Neural cell (in vitro differentiated cells): ENCODE results near the gene BRF1. TPM values are rescaled to one million over a fixed set of nuclear protein-coding genes. Genes with fewer than 3 reads are reported as not detected.
"Not testable (repeated sequence)": the region's sequence is repeated elsewhere in the genome, so short reads cannot be mapped to it uniquely, and the experiment has no call there.

ENCODE experiments used
- H2AFZ ChIP-seq: fragments of 200-600, 300-800 bp; sonication (generic), shearing (Covaris generic); 2 replicates; pipeline ENCODE4 v1.6.0; 2014; ENCODE audit warnings: low read depth, mild to moderate bottlenecking, antibody characterized with exemption, low read length, moderate library complexity
- H3F3A ChIP-seq: fragments of 200-600 bp; shearing (Covaris generic); 2 replicates; pipeline ENCODE4 v1.6.1; 2016; ENCODE audit warnings: mild to moderate bottlenecking, moderate library complexity, mixed read lengths, antibody characterized with exemption, low read length; ENCODE audit not compliant: insufficient read depth, poor library complexity, severe bottlenecking
- H3K27ac ChIP-seq: fragments of 200-600, 300-800 bp; sonication (generic), shearing (Covaris generic); 2 replicates; pipeline ENCODE4 v1.5.1; 2014; ENCODE audit warnings: mild to moderate bottlenecking, low read length, moderate library complexity
- H3K27me3 ChIP-seq: fragments of 300-800, 200-600 bp; sonication (generic), shearing (Covaris generic); 2 replicates; pipeline ENCODE4 v1.6.0; 2014; ENCODE audit warnings: mild to moderate bottlenecking, low read depth, low read length, moderate library complexity; ENCODE audit not compliant: insufficient read depth
- H3K36me3 ChIP-seq: fragments of 300-800, 200-600 bp; sonication (generic), shearing (Covaris generic); 2 replicates; pipeline ENCODE4 v1.5.1; 2014; ENCODE audit warnings: mild to moderate bottlenecking, antibody characterized with exemption, low read length, moderate library complexity; ENCODE audit not compliant: insufficient read depth
- H3K4me2 ChIP-seq: fragments of 300-800, 200-600 bp; sonication (generic), shearing (Covaris generic); 2 replicates; pipeline ENCODE4 v1.6.0; 2014; ENCODE audit warnings: mild to moderate bottlenecking, low read length
- H3K4me3 ChIP-seq: fragments of 300-800, 200-600 bp; sonication (generic), shearing (Covaris generic); 2 replicates; pipeline ENCODE4 v1.5.1; 2014; ENCODE audit warnings: mild to moderate bottlenecking, low read length, moderate library complexity
- H3K79me2 ChIP-seq: fragments of 200-600 bp; shearing (Covaris generic); replicated peaks from 2 replicates; pipeline ENCODE4 v1.6.0; 2014; ENCODE audit warnings: mild to moderate bottlenecking, low read length, moderate library complexity; ENCODE audit not compliant: insufficient read depth
- H3K9ac ChIP-seq: fragments of 300-800, 200-600 bp; sonication (generic), shearing (Covaris generic); 2 replicates; pipeline ENCODE4 v1.6.1; 2016; ENCODE audit warnings: mild to moderate bottlenecking, low read length, mixed read lengths
- H3K9me2 ChIP-seq: fragments of 200-600 bp; shearing (Covaris generic); 2 replicates; pipeline ENCODE4 v1.6.1; 2016; ENCODE audit warnings: mild to moderate bottlenecking, low read length, mixed read lengths; ENCODE audit not compliant: insufficient read depth
- H3K9me3 ChIP-seq: fragments of 200-600, 300-800 bp; sonication (generic), shearing (Covaris generic); 2 replicates; pipeline ENCODE4 v1.6.1; 2016; ENCODE audit warnings: mild to moderate bottlenecking, mixed run types, low read length, moderate library complexity, mixed read lengths
- H4K20me1 ChIP-seq: fragments of 200-600 bp; shearing (Covaris generic); 2 replicates; pipeline ENCODE4 v1.6.1; 2016; ENCODE audit warnings: mild to moderate bottlenecking, mixed run types; ENCODE audit not compliant: insufficient read depth
- CTCF ChIP-seq: fragments of 450-650 bp; IDR thresholded peaks from 2 replicates; pipeline ENCODE4 v1.5.1; 2014; ENCODE audit warnings: antibody characterized with exemption, mild to moderate bottlenecking, moderate library complexity; ENCODE audit not compliant: poor library complexity, severe bottlenecking
- EP300 ChIP-seq: fragments of 450-650 bp; conservative IDR thresholded peaks from 2 replicates; pipeline ENCODE4 v1.6.1; 2014; ENCODE audit warnings: antibody characterized with exemption, mild to moderate bottlenecking, moderate library complexity; ENCODE audit not compliant: poor library complexity, severe bottlenecking
- EZH2 ChIP-seq: fragments of 200-600, 300-800 bp; shearing (Covaris generic), sonication (generic); IDR thresholded peaks from 2 replicates; pipeline ENCODE4 v1.6.1; 2014; ENCODE audit warnings: antibody characterized with exemption, low read length, borderline replicate concordance, mild to moderate bottlenecking; ENCODE audit not compliant: insufficient read depth, poor library complexity, severe bottlenecking
- MXI1 ChIP-seq: fragments of 450-650 bp; conservative IDR thresholded peaks from 2 replicates; pipeline ENCODE4 v1.6.1; 2014; ENCODE audit warnings: antibody characterized with exemption, mild to moderate bottlenecking; ENCODE audit not compliant: poor library complexity, severe bottlenecking
- POLR2AphosphoS5 ChIP-seq: IDR thresholded peaks from 2 replicates; pipeline ENCODE4 v1.6.1; 2012
- RAD21 ChIP-seq: fragments of 450-650 bp; conservative IDR thresholded peaks from 2 replicates; pipeline ENCODE4 v1.6.1; 2014; ENCODE audit warnings: antibody characterized with exemption, mild to moderate bottlenecking, moderate library complexity
- REST ChIP-seq: IDR thresholded peaks from 2 replicates; pipeline ENCODE4 v1.6.1; 2012; ENCODE audit warnings: borderline replicate concordance
- SMC3 ChIP-seq: fragments of 450-650 bp; conservative IDR thresholded peaks from 2 replicates; pipeline ENCODE4 v1.6.1; 2014; ENCODE audit warnings: antibody characterized with exemption, mild to moderate bottlenecking, moderate library complexity; ENCODE audit not compliant: poor library complexity
- TAF1 ChIP-seq: IDR thresholded peaks from 2 replicates; pipeline ENCODE4 v1.6.1; 2012; ENCODE audit warnings: low read depth
- polyA plus RNA-seq: library from polyadenylated mRNA; depleted of rRNA; stranded (reverse); fragments of >200 nt; gene quantifications from 2 replicates; pipeline ENCODE4 v1.2.3, GENCODE V29; 2014

The BRF1 gene
- polyA plus RNA-seq, 1 donor from 2014 or later: 69.4 TPM

- H2AFZ ChIP-seq: no peak overlapping the region
- H3K36me3 ChIP-seq: no peaks in the 10 kb centered on the region
- no peak for TF ChIP-seq REST
- no peak for TF ChIP-seq CTCF
- no peak for TF ChIP-seq EP300
- no peak for TF ChIP-seq TAF1
- no peak for TF ChIP-seq EZH2
- no peak for TF ChIP-seq POLR2AphosphoS5
- H4K20me1 ChIP-seq: peaks cover 23% of the 10 kb centered on the region
- H3K4me2 ChIP-seq: no peak overlapping the region
- no peak overlapping the region for H3K9ac ChIP-seq
- H3K27ac ChIP-seq: no peak overlapping the region
- H3K27me3 ChIP-seq: no peaks in the 10 kb centered on the region
- no peaks in the 10 kb centered on the region for H3K9me2 ChIP-seq
- no peaks in the 10 kb centered on the region for H3K9me3 ChIP-seq
- peaks cover 58% of the 10 kb centered on the region for H3K79me2 ChIP-seq
- H3F3A ChIP-seq: no peaks in the 10 kb centered on the region
- H3K4me3 ChIP-seq: peak overlapping the region; percentile 42
Measured at GRCh38 chr14:105328070-105328677, 27.4 kb upstream of the BRF1 start.

- peaks cover 63% of the 10 kb centered on the region for H3K79me2 ChIP-seq
- H3K9ac ChIP-seq: not testable (repeated sequence)
Measured at GRCh38 chr14:105327695-105328045, 26.9 kb upstream of the BRF1 start.

GRCh38 chr14:105326891-105327694, 26.3 kb upstream of the BRF1 start:
- H2AFZ ChIP-seq: no peak overlapping the region
- H3K9ac ChIP-seq: peak overlapping the region; percentile 3
- H3K27me3 ChIP-seq: no peaks in the 10 kb centered on the region
- H4K20me1 ChIP-seq: peaks cover 22% of the 10 kb centered on the region
- H3K9me2 ChIP-seq: no peaks in the 10 kb centered on the region
- no peak overlapping the region for H3K27ac ChIP-seq
- H3F3A ChIP-seq: no peaks in the 10 kb centered on the region
- peaks cover 64% of the 10 kb centered on the region for H3K79me2 ChIP-seq
- peaks cover 6% of the 10 kb centered on the region for H3K36me3 ChIP-seq
- H3K4me3 ChIP-seq: peak overlapping the region; percentile 42
- H3K4me2 ChIP-seq: no peak overlapping the region
- no peak for TF ChIP-seq SMC3
- no peak for TF ChIP-seq EP300
- no peak for TF ChIP-seq MXI1
- no peak for TF ChIP-seq CTCF
- no peak for TF ChIP-seq RAD21
- no peak for TF ChIP-seq EZH2
- TF ChIP-seq TAF1: no peak
- no peak for TF ChIP-seq POLR2AphosphoS5
- no peak for TF ChIP-seq REST
- no peaks in the 10 kb centered on the region for H3K9me3 ChIP-seq

More at GRCh38 chr14:105327695-105328045, 26.9 kb upstream of the BRF1 start:
- peak overlapping the region; percentile 42 for H3K4me3 ChIP-seq
- not testable (repeated sequence) for H3K27ac ChIP-seq, H3F3A ChIP-seq, H3K36me3 ChIP-seq, H3K9me3 ChIP-seq, H2AFZ ChIP-seq, H3K9me2 ChIP-seq, H3K4me2 ChIP-seq, H3K27me3 ChIP-seq
- H4K20me1 ChIP-seq: peaks cover 22% of the 10 kb centered on the region
